Right lobe of liver (tissue), 4 donors: Measurements from ENCODE around the gene KCNJ16.

Experiments
- CTCF ChIP-seq, 4 donors: fragments of 200-600 bp in 3 of 4; fragments of 450-650 bp in 1 of 4; IDR thresholded peaks; one replicate each; pipeline versions ENCODE4 v1.5.1 to v1.8.0; 2016 to 2022; ENCODE audit warnings: antibody characterized with exemption in 4 of 4, mild to moderate bottlenecking in 2 of 4
- POLR2A ChIP-seq: fragments of 450-650 bp; IDR thresholded peaks from one replicate; pipeline ENCODE4 v1.6.1; 2017; ENCODE audit warnings: antibody characterized with exemption, mild to moderate bottlenecking
- donor health status: DM: no; HTN: no; CAD: no.
- donor health status: DM: no; HTN: no; CAD: no.
- donor health status: DM: no; HTN: yes; CAD: no.

GRCh38 chr17:70172449-70172848 is 97.4 kb downstream of the KCNJ16 start:
- TF ChIP-seq POLR2A = no peak
- no peak for TF ChIP-seq CTCF (IDR thresholded peaks at IDR 0.05)
